KBM-7 (cell line): Measurements from ENCODE around the gene CDKAL1.
"Not testable (repeated sequence)": the region's sequence is repeated elsewhere in the genome, so short reads cannot be mapped to it uniquely, and the experiment has no call there.

Source experiments
- DNase-seq: peaks from one replicate; pipeline ENCODE4 v3.0.0-alpha.2; 2015
- in situ Hi-C: fragments of 300-500 bp; cut with MboI; formaldehyde crosslinking; loops from 2 replicates; pipeline ENCODE4 v1.14.3; 2020; ENCODE audit warnings: low sequenced_read_pairs, low pct_unique_long_range_greater_than_20kb, mixed read lengths

The CDKAL1 gene

DNA sequence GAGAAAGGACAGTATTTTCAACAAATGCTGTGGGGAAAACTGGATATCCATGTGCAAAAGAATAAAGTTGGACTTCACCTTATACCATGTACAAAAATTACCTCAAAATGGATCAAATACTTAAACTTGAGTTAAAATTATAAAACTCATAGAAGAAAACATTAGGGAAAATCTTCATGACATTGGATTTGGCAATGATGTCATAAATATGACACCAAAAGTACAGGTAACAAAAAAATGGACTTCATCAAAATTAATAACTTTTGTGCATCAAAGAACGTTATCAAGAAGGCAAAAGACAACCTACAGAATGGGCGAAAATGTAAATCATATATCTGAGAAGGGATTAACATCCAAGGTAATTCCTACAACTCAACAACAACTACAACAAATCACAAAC, 704.0 kb downstream of the CDKAL1 start:
- DNase-seq, result no peak
- in situ Hi-C loops, result no loop called here

DNA sequence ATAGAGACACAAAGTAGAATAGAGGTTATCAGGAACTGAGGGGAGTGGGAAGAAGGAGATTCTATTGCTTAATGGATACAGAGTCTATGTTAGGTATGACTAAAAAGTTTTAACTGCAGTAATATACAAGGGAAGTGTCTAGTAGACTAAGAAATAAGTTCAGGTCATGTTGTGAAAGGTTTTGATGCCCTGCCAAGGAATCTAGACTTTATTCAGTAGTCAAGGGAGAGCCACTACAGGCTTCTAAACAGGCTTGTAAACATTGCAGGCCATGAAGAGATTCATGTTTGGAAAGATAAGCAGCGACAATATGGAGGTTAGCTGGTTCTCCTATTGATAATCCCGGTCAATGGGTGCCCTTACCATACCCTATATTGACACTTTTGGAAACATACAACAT, 706.5 kb downstream of the CDKAL1 start:
- in situ Hi-C loops, result no loop called here
- DNase-seq, result no peak

- in situ Hi-C loops, result no loop called here
- DNase-seq, result no peak
Measured at GRCh38 chr6:21241231-21242130, 707.2 kb downstream of the CDKAL1 start.

- DNase-seq, result no peak
- in situ Hi-C loops, result no loop called here
Measured at GRCh38 chr6:21244897-21245470, 710.7 kb downstream of the CDKAL1 start.

DNA sequence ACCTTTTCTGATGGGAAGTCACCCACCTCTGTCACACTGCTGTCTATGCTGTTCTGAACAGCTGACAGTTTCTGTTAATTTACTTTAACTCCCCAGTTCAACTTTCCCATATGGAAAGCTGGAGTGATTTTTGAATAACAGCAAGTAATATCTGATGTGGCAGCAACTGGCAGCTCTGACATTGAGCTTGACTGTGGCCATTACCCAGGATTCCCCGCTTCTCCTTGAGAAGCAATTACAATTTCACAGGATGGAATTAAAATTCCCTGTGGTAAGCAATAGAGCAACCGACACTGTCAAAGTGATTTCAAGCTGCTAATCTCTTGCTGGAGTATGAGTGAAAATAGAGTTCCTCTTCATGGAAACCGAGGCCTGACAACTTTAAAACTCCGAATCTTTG, 711.2 kb downstream of the CDKAL1 start:
- in situ Hi-C loops, result no loop called here
- no peak for DNase-seq

- in situ Hi-C loops, result no loop called here
- no peak for DNase-seq
Measured at GRCh38 chr6:21246075-21246474, 711.8 kb downstream of the CDKAL1 start.

DNA sequence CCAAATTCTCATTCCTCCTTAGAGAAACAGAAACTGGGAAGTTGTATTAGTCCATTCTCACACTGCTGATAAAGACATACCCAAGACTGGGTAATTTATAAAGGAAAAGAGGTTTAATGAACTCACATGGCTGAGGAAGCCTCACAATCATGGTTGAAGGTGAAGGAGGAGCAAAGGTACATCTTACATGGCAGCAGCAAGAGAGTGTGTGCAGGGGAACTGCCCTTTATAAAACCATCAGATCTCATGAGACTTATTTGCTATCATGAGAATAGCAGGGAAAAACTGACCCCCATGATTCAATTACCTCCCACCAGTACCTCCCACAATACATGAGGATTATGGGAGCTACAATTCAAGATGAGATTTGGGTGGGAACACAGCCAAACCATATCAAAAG, 720.2 kb downstream of the CDKAL1 start:
- DNase-seq, in situ Hi-C loops: not testable (repeated sequence)

- no peak for DNase-seq
- in situ Hi-C loops, result no loop called here
Measured at GRCh38 chr6:21256197-21256596, 721.9 kb downstream of the CDKAL1 start.

DNA sequence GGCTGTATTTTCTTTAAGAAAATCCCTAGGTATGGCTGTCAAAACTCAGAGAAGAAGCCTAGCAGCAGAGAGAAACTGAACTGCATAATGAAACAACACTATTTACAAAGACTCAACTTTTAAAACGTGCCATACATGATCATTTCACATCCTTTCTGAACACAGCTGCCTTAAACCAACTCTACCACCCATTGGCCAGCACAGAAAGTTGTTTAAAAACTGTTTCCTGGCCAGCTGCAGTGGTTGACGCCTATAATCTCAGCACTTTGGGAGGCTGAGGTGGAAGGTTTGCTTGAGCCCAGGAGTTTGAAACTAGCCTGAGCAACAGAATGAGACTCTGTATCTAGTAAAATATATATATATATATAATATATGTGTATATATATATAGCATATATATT, 722.9 kb downstream of the CDKAL1 start:
- no peak for DNase-seq
- in situ Hi-C loops, result no loop called here

GRCh38 chr6:21258665-21259064, 724.4 kb downstream of the CDKAL1 start:
- DNase-seq, result no peak
- in situ Hi-C loops, result no loop called here

DNA sequence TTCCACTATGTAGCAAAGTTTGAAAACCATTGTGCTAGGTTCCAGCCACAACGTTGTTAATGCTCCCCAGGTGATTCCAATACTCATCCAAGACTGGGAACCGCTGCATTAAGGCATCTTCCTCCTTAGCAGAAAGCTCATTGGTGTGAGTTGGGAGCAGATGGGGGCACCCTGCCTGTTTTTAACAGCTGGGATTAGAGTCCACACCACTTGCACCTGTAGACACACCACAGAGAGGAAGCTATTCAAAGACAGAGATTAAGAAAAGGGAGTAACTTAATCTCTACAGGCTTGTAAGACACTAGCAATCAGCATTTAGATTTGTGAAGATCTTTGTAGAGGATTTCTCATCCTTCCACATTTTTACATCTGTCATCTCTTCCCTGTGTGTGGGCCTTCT, 725.4 kb downstream of the CDKAL1 start:
- in situ Hi-C loops, result no loop called here
- DNase-seq, result no peak

- no peak for DNase-seq
- in situ Hi-C loops, result no loop called here
Measured at GRCh38 chr6:21262504-21262903, 728.2 kb downstream of the CDKAL1 start.

- no peak for DNase-seq
- in situ Hi-C loops, result no loop called here
Measured at GRCh38 chr6:21263531-21264287, 729.5 kb downstream of the CDKAL1 start.

GRCh38 chr6:21264288-21265033, 730.2 kb downstream of the CDKAL1 start:
- DNase-seq, result no peak
- in situ Hi-C loops, result no loop called here

DNA sequence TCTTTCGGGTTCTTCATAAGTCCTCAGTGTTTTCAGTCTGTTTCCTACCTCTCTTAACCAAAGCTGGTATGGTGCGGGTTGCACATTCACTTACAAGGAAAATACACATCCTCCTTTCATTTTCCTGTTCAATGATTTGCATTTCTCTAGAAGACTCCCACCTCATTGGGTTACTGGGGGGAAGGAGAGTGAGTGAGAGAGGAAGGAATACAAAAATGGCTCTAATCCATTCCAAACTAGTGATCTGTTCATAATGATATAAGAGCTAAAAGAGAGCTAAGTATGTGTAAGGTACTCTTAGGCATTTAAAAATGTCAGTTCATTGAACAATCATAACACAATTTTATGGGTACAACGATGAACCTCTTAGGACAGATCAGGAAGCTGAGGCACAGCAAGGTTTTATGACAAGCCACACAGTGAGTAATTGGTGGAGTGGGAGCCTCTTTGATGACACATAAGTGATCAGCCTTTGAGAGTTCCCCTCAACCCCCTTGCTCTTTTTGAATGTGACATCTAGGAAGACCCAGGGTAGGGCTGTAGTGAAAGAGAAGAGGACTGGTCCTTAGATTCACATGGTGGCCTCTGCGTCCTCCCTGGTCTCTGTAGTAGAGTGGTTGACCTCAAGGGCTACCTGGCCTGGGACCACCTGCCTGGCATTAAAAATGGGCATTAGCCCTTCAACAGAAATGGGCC, 730.9 kb downstream of the CDKAL1 start:
- in situ Hi-C loops, result no loop called here

GRCh38 chr6:21265730-21266044, 731.4 kb downstream of the CDKAL1 start:
- no peak for DNase-seq
- in situ Hi-C loops, result no loop called here

More for the DNA sequence above, 730.9 kb downstream of the CDKAL1 start:
- DNase-seq, result no peak

DNA sequence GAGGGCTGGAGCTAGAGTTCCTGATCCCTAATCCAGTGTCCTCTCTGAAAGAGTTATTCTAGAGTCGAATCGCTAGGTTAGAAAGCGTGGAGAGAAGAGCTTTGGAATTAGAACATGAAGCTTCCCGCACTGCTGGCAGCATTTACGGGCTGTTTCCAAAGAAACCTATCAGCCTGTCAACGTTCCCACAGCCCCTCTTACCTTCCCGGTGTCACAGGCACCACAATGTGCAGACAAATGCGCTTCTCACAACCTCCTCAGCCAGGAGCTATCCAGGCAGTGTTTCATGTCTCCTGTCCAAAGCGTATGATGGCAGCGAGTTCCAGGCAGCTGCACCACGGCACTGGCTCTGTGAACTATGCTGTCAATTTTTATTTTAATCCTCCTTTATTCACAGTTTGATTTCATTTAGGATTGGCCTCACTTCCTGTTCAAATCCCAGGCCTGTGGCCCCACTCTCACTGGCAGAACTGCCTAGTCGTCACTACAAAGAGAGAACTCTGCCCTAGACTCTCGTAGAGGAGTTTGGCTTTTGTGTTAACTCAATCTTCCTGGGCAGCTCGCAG, 736.5 kb downstream of the CDKAL1 start:
- in situ Hi-C loops, result no loop called here
- DNase-seq, result no peak

DNA sequence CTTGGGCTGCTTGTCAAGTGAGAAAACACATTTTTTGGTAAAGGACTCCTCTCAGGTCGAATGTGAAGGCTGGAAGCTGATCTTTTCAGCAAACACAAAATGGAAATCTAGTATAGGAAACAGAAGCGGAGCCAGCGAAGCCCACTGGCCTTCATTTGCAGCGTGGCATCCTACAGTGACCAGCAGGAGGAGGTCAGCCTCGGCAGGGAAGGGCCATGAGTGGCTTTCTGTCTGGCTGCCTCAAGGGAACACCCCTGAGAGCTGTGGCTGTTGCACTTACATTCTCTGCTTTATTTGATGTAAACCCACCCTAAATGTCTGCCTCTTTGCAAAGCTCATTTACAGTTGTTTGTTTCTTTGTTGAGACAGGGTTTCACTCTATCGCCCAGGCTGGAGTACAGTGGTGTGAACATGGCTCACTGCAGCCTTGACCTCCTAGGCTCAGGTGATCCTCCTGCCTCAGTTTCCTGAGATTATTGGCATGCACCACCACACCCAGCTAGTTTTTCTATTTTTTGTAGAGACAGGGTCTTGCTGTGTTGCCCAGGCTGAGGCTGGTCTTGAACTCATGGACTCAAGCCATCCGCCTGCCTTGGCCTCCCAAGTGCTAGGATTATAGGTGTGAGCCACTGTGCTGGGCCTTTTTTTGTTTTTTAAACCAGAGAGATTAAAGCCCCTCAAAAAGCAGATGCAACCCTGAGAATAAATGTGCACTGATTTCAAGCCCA, 737.3 kb downstream of the CDKAL1 start:
- no peak for DNase-seq
- in situ Hi-C loops, result no loop called here
